NCI-H1417 (cell line): Measurements from ENCODE around the gene SCGB3A1.

Experiments used
- DNase-seq, 3 experiments: peaks; one replicate each; lab custom pipeline; 2025; lab: John Stamatoyannopoulos, UW

SCGB3A1 gene

DNA sequence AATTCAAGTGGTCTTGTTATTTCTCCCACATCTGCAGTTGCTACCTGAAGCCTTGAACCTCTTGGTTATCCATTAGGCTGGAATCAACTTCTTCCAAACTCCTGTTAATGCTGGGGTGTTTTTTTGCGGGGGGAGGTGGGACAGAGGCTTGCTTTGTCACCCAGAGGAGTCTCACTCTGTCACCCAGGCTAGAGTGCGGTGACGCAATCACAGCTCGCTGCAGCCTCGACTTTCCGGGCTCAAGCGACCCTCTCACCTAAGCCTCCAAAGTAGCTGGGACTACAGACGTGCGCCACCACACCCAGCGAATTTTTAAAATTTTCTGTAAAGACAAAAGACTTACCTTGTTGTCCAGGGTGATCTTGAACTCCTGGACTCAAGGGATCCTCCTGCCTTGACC, 4.4 kb downstream of the SCGB3A1 start:
- DNase-seq = no peak

DNA sequence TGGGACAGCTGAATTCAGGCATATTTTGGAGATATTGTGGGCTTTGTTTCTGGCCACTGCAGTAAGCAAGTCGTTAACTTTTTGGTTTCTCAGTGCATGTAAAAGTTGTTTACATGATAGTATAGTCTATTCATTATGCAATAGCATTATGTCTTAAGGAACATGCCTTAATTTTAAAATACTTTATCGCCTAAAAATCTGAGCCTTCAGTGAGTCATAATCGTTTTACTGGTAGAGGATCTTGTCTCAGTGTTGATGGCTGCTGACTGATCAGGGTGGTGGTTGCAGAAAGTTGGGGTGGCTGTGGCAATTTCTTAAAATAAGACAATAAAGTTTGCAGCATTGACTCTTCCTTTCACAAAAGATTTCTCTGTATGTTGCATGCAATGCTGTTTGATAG, 5.1 kb downstream of the SCGB3A1 start:
- DNase-seq = no peak

DNA sequence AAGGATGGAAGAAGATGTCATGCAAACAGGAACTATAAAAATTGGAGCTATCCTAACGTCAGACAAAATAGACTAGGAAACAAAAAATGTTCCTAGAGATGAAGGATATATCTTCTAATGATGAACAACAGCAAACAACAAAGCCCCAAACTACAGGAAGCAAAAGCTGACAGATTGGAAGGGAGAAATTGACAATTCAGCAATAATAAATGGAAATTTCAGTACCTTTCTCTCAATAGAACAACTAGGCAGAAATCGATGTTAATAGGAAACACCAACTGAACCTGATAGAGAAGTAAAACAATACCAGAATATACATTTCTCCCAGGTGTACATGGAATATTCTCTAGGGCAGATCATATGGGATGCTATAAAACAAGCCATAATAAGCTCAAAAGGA, 7.6 kb downstream of the SCGB3A1 start:
- DNase-seq = no peak

DNA sequence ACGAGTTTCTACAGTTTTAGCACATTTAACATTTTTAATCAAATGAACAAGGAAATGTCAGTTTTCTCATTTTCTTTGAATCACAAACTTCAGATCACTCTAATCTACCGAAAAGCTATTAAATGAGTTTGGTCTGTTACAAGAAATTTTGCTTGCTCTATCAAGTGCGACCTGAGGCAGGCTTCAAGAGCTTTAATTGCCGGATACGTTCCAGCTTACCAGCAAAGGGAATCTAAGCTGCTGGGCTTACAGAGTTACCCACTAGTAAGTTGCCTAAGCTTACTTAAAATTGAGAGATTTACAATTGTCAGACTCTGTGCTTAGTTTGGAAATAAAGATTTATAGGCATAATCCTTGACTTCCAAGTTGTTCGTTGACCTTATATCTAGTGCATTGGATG, 10.6 kb downstream of the SCGB3A1 start:
- DNase-seq = no peak

DNA sequence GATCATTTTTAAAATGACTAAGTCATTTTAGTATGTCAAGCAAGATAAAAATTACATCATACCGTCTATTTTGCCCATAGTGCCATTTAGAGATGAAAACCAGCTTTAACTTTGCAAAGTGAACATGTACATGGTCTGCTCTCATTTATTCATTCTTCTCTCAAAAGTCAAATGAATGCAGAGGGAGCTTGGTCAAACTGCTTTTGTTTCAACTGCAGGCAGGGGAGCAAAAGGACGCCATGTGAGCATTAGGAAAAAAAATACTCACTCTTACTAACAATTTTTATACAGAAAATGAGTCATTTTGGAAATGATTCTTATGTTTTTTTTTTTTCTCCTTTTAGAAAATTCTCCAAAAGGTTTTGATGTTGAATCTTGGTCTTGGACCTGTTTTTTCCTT, 15.7 kb downstream of the SCGB3A1 start:
- no peak for DNase-seq

DNA sequence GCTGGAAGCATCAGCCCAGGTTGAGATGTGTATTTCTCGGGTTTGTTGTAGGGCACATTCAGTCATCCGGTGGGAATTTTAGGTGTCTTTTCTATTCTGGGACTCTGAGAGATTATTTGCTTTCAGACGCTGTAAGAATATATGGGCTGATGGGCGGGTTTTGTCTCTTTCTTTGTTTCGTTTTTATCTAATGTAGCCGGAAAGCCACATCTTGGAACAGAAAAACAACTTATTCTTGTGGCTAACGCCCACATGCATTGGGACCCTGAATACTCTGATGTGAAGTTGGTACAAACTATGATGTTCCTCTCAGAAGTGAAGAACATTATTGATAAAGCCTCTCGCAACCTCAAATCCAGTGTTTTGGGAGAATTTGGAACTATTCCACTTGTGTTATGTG, 22.4 kb downstream of the SCGB3A1 start:
- no peak for DNase-seq

DNA sequence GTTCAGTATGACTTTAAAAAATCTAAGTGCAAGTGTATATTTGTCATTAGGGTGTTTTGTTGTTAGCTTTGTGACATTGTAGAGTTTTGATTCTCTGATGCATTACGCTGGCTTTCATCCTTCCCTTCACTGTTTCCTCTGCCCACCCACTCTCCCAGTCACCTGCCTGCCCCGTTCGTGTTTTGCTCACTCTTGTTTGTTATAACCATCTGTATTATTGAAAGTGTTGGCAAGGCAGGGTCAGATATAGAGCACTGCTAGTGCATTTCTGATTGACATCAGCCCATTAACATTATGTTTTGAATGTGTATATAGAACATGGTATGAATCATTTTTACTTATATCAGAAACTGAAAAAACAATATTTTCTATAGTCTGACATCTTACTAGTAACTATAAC, 27.3 kb downstream of the SCGB3A1 start:
- no peak for DNase-seq

DNA sequence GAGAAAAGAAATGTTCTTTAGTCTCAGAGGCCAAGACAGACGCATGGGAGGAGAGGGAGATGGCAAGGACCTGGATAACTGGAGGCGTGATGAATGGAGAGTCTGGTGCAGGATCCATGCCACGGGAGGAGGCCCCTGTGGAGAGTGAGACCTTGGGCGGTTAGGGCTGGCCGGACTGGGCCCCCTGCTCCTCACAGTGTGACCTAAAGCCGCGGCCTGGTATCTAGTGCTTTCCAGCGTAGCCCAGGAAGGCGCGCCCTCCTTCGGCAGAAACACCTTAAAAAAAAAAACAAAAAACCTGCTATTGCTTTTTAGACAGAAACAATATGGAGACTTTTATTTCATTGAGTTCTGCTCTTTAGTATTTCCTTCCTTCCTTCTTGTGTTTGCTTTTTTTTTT, 33.1 kb downstream of the SCGB3A1 start:
- DNase-seq = no peak

DNA sequence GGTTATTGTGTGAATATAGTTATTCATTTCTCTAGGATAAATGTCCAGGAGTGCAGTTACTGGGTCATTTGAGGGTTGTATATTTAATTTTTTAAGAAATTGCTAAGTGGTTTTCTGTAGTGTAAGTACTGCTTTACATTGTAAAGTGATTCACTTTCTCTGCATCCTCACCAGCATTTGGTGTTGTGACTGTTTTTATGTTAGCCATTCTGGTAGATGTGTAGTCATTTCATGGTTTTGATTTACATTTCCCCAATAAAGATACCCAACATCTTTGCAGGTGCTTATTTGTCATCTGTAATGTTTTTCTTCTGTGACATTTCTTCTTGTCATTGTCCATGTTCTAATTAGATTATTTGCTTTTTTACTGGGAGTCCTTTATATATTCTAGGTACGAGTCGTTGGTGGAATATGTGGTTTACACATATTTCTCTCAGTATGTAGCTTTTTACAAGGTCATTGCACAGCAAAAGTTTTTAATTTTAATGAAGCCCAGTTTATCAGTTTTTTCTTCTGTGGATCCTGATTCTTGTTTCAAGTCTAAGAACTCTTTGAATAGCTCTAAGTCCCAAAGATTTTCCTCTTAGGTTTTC, 34.0 kb downstream of the SCGB3A1 start:
- no peak for DNase-seq

DNA sequence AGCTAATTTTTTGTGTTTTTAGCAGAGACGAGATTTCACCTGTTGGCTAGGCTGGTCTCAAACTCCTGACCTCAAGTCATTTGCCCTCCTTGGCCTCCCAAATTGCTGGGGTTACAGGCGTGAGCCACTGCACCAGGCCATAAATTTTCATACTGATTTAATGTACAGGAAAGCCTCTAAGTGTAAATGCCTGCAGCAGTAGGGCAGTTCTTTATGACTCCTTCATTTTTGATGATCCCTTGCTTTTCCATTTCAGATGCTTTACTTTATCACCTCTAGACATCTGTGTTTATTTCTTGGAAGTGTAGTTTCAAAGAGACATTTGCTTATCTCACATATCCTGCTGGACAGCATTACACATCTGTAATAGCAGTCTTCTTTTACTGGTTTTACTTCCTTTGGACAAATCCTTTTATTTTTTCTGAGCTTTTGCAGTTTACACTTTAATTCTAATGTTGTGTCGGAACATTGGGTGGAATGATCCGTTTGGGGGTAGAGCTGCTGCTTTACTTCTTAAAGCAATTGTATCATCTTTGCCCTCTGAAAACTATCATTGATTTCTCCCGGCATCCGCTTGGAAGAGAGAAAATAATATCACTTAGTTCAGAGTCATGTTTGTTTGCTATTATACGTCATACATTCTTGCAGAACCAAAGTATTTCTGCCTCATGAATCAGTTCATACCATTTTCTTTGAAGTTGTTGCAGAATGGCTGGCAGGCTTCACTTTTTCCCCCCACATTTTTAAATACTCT, 36.0 kb downstream of the SCGB3A1 start:
- no peak for DNase-seq

DNA sequence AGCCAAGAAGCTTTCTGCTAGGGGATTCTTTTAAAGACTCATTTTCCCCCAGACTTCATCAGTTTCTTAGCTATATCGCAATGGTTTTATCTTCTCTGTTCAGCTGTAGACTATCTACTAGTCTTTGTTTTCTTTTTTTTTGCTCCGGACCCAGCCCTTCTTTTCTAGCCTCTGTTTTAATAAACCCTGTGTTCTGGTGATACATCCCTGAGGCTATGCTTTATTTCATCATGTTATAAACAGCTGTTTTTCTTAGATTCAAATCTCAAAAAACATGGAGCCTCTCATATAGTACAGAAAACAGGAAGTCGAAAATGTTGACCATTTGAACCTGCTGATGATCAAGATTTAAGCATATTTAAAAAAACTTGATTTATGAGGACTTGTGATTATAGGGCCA, 37.8 kb downstream of the SCGB3A1 start:
- no peak for DNase-seq

DNA sequence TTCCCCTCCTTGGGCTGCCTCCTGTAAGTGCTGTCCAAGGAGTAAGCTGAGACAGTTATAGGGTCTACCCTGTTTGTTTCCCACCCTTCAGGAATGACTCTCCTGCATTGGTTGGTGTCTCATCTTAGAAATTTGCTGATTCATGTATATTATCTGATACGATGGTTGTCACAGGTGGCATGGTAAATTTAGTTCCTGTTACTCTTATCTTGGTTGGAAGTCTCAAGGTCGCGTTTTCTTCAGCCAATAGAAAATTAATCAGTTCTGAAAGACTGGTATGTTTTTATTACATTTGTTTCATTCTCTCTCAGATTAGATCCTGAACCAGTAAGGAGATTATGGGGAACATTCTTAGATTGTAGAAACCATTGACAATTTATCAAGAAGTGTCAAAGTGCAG, 42.7 kb downstream of the SCGB3A1 start:
- no peak for DNase-seq

DNA sequence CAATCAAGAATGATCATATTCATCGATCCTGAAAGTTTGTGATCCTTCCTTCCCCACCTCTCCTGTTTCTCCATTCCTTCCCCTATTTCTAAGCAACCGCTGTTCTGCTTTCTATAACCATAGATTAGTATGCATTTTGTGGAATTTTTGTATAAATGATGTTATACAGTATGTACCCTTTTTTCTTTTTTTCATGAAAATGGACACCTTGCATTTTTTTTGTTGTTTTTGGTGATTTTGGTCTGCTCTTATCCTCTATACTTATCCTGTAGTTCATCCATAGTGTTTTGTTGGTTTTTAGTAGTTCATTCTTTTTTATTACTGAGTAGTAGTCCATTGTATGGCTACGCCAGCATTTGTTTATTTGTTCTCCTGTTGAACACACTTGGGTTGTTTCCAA, 46.1 kb downstream of the SCGB3A1 start:
- DNase-seq = no peak

DNA sequence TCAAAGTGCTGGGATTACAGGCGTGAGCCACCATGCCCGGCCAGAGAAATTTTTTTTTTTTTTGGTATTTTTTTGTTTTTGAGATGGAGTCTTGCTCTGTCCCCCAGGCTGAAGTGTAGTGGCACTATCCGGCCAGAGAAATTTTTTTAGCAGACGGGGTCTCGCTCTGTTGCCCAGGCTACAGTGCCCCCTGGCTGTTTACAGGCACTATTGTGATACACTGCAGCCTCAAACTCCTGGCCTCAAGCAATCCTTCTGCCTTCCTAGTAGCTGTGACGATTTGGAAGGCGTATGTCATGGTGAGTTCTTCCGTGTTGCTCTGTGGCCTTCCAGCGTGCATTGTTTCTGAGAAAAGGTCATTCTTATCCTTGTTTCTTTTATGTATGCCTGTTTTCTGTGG, 49.6 kb downstream of the SCGB3A1 start:
- DNase-seq = no peak
